Liver (tissue), 9 donors: Measurements from ENCODE around the gene AQP5. TPM values are rescaled to one million over a fixed set of nuclear protein-coding genes. Genes with fewer than 3 reads are reported as not detected.

Experiments
- DNase-seq: peaks from one replicate; pipeline ENCODE4 v3.0.0-alpha.2; 2017; ENCODE audit warnings: low spot score
- H3K27ac ChIP-seq, 2 donors: one replicate each; pipeline ENCODE4 v1.7.0; 2013; ENCODE audit warnings: inconsistent platforms in 2 of 2, low read length in 2 of 2, control low read depth in 1 of 2, low read depth in 1 of 2, mild to moderate bottlenecking in 1 of 2
- H3K27me3 ChIP-seq, 4 donors: one replicate each; pipeline versions ENCODE4 v1.6.1 to v1.7.0; 2013; ENCODE audit warnings: low read length in 3 of 4, inconsistent platforms in 1 of 4, mild to moderate bottlenecking in 1 of 4, moderate library complexity in 1 of 4; ENCODE audit not compliant: control insufficient read depth in 4 of 4, insufficient read depth in 4 of 4
- H3K36me3 ChIP-seq, 4 donors: one replicate each; pipeline versions ENCODE4 v1.6.1 to v1.7.0; 2013; ENCODE audit warnings: low read length in 3 of 4, mild to moderate bottlenecking in 3 of 4, low read depth in 1 of 4, moderate library complexity in 1 of 4; ENCODE audit not compliant: control insufficient read depth in 4 of 4, insufficient read depth in 3 of 4
- H3K4me1 ChIP-seq, 4 donors: one replicate each; pipeline versions ENCODE4 v1.6.1 to v1.7.0; 2013; ENCODE audit warnings: low read length in 3 of 4, mild to moderate bottlenecking in 3 of 4, moderate library complexity in 1 of 4; ENCODE audit not compliant: control insufficient read depth in 4 of 4, insufficient read depth in 4 of 4
- H3K4me3 ChIP-seq, 3 donors: one replicate each; pipeline versions ENCODE4 v1.6.1 to v1.7.0; 2013; ENCODE audit warnings: low read length in 3 of 3, control low read depth in 1 of 3, low read depth in 1 of 3, mild to moderate bottlenecking in 1 of 3
- H3K9ac ChIP-seq, 2 donors: one replicate each; pipeline ENCODE4 v1.7.0; 2013; ENCODE audit warnings: low read length in 2 of 2, mild to moderate bottlenecking in 2 of 2, moderate library complexity in 2 of 2, control low read depth in 1 of 2, low read depth in 1 of 2
- H3K9me3 ChIP-seq, 4 donors: one replicate each; pipeline versions ENCODE4 v1.6.1 to v1.7.0; 2013; ENCODE audit warnings: low read length in 3 of 4; ENCODE audit not compliant: control insufficient read depth in 4 of 4
- CTCF ChIP-seq: fragments of 150-350 bp; IDR thresholded peaks from 2 replicates; pipeline ENCODE4 v1.5.1; 2017; ENCODE audit warnings: improper control_type of control experiment, low read depth, low read length; ENCODE audit not compliant: missing input control
- EGR1 ChIP-seq, 2 donors: IDR thresholded peaks; 2 replicates each; pipeline ENCODE4 v1.6.1; 2016 to 2018; ENCODE audit warnings: antibody characterized with exemption in 2 of 2, low read depth in 2 of 2
- FOXA1 ChIP-seq: IDR thresholded peaks from 2 replicates; pipeline ENCODE4 v1.6.1; 2016; ENCODE audit warnings: antibody characterized with exemption
- GABPA ChIP-seq, 2 donors: IDR thresholded peaks in 1 of 2; conservative IDR thresholded peaks in 1 of 2; 2 replicates each; pipeline ENCODE4 v1.6.1; 2016; ENCODE audit warnings: antibody characterized with exemption in 2 of 2, mild to moderate bottlenecking in 1 of 2, moderate library complexity in 1 of 2
- HNF4A ChIP-seq, 2 donors: conservative IDR thresholded peaks; 2 replicates each; pipeline ENCODE4 v1.6.1; 2016; ENCODE audit warnings: antibody characterized with exemption in 2 of 2, mild to moderate bottlenecking in 2 of 2
- HNF4G ChIP-seq: IDR thresholded peaks from 2 replicates; pipeline ENCODE4 v1.6.1; 2016; ENCODE audit warnings: antibody characterized with exemption
- JUND ChIP-seq, 2 donors: IDR thresholded peaks; 2 replicates each; pipeline ENCODE4 v1.6.1; 2016; ENCODE audit warnings: antibody characterized with exemption in 2 of 2
- MAX ChIP-seq: IDR thresholded peaks from 2 replicates; pipeline ENCODE4 v1.6.1; 2016; ENCODE audit warnings: antibody characterized with exemption
- NR2F2 ChIP-seq: IDR thresholded peaks from 2 replicates; pipeline ENCODE4 v1.6.1; 2016; ENCODE audit warnings: antibody characterized with exemption
- RAD21 ChIP-seq, 2 donors: IDR thresholded peaks; 2 replicates each; pipeline ENCODE4 v1.6.1; 2016; ENCODE audit warnings: antibody characterized with exemption in 2 of 2, mild to moderate bottlenecking in 2 of 2
- REST ChIP-seq: IDR thresholded peaks from 2 replicates; pipeline ENCODE4 v1.6.1; 2016; ENCODE audit warnings: antibody characterized with exemption, mild to moderate bottlenecking
- RXRA ChIP-seq, 2 donors: IDR thresholded peaks; 2 replicates each; pipeline ENCODE4 v1.6.1; 2017 to 2018; ENCODE audit warnings: antibody characterized with exemption in 2 of 2, mild to moderate bottlenecking in 1 of 2
- SP1 ChIP-seq: IDR thresholded peaks from 2 replicates; pipeline ENCODE4 v1.6.1; 2018; ENCODE audit warnings: antibody characterized with exemption, mild to moderate bottlenecking
- TAF1 ChIP-seq: conservative IDR thresholded peaks from 2 replicates; pipeline ENCODE4 v1.6.1; 2016; ENCODE audit warnings: antibody characterized with exemption, mild to moderate bottlenecking
- YY1 ChIP-seq: IDR thresholded peaks from 2 replicates; pipeline ENCODE4 v1.6.1; 2016; ENCODE audit warnings: antibody characterized with exemption, mild to moderate bottlenecking
- WGBS: extraction: QIAGEN DNeasy Blood & Tissue Kit; methylation state at CpG from one replicate; pipeline ENCODE4 v1.1.7; 2013; 5-methylcytosine and 5-hydroxymethylcytosine counted together
- polyA plus RNA-seq, 2 donors: library from polyadenylated mRNA; stranded (reverse) in 1 of 2; unstranded in 1 of 2; fragments of 200-250 nt in 1 of 2; fragments of >200 nt in 1 of 2; fragmentation: Nextera tagmentation in 1 of 2; extraction: Ambion mirVana in 1 of 2; gene quantifications; one replicate each; pipeline versions ENCODE4 v1.2.1 to v1.2.3, GENCODE V29; 2013 to 2015
- total RNA-seq, 2 donors: library from RNA; depleted of rRNA; stranded (reverse); fragments of >200 nt; gene quantifications; one replicate each; pipeline ENCODE4 v1.2.3, GENCODE V29; 2014
- TF ChIP-seq, protein P1 (sequence below): IDR thresholded peaks from 2 replicates; pipeline ENCODE4 v1.6.1; 2016; ENCODE audit warnings: antibody characterized with exemption
- TF ChIP-seq, protein P2 (sequence below): IDR thresholded peaks from 2 replicates; pipeline ENCODE4 v1.6.1; 2016; ENCODE audit warnings: antibody characterized with exemption
- donor health status: healthy.
- donor health status: healthy.
- donor health status: healthy.
- donor health status: healthy.
- donor health status: healthy.

AQP5 gene
- total and polyA plus RNA-seq, 4 donors: not detected

GRCh38 chr12:49979016-49979586 is 17.4 kb downstream of the AQP5 start:
- Histone ChIP-seq H3K4me3 (no peak overlapping the region), H3K27me3 (no peaks in the 10 kb centered on the region), H3K9me3 (no peaks in the 10 kb centered on the region), H3K4me1 (peaks cover 0 to 12% (median 5%) of the 10 kb centered on the region in 4 donors), H3K27ac (no peak overlapping the region), H3K36me3 (no peaks in the 10 kb centered on the region), H3K9ac (no peak overlapping the region)
- no peak for DNase-seq
- WGBS: 93% methylated on average over 10 of the region's 10 CpGs
- TF ChIP-seq SP1 (no peak), YY1 (no peak), GABPA (IDR thresholded peaks at IDR 0.05 in 1 of 2, conservative IDR thresholded peaks at IDR 0.05 in 1 of 2) (no peak), RAD21 (IDR thresholded peaks at IDR 0.05) (no peak), JUND (IDR thresholded peaks at IDR 0.05) (no peak), REST (no peak), RXRA (IDR thresholded peaks at IDR 0.05) (no peak), NR2F2 (no peak), TAF1 (no peak)
- TF ChIP-seq, protein P1, sequence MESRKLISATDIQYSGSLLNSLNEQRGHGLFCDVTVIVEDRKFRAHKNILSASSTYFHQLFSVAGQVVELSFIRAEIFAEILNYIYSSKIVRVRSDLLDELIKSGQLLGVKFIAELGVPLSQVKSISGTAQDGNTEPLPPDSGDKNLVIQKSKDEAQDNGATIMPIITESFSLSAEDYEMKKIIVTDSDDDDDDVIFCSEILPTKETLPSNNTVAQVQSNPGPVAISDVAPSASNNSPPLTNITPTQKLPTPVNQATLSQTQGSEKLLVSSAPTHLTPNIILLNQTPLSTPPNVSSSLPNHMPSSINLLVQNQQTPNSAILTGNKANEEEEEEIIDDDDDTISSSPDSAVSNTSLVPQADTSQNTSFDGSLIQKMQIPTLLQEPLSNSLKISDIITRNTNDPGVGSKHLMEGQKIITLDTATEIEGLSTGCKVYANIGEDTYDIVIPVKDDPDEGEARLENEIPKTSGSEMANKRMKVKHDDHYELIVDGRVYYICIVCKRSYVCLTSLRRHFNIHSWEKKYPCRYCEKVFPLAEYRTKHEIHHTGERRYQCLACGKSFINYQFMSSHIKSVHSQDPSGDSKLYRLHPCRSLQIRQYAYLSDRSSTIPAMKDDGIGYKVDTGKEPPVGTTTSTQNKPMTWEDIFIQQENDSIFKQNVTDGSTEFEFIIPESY: no peak

GRCh38 chr12:49979791-49980190 is 18.1 kb downstream of the AQP5 start:
- Histone ChIP-seq H3K27me3 (no peaks in the 10 kb centered on the region), H3K36me3 (no peaks in the 10 kb centered on the region), H3K9ac (no peak overlapping the region), H3K4me1 (peaks cover 0 to 9% (median 4%) of the 10 kb centered on the region in 4 donors), H3K27ac (no peak overlapping the region), H3K4me3 (no peak overlapping the region), H3K9me3 (no peaks in the 10 kb centered on the region)
- 87% methylated on average over 3 of the region's 3 CpGs for WGBS
- TF ChIP-seq TAF1: no peak
- TF ChIP-seq EGR1 (IDR thresholded peaks at IDR 0.05; ENCODE audit: low read depth in 2 of 2): no peak
- TF ChIP-seq CTCF: no peak
- no peak for TF ChIP-seq FOXA1
- TF ChIP-seq HNF4A (conservative IDR thresholded peaks at IDR 0.05): no peak
- no peak for TF ChIP-seq YY1
- TF ChIP-seq HNF4G: no peak
- TF ChIP-seq, protein P2, sequence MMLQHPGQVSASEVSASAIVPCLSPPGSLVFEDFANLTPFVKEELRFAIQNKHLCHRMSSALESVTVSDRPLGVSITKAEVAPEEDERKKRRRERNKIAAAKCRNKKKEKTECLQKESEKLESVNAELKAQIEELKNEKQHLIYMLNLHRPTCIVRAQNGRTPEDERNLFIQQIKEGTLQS: no peak
- no peak for TF ChIP-seq JUND (IDR thresholded peaks at IDR 0.05)
- TF ChIP-seq GABPA (IDR thresholded peaks at IDR 0.05 in 1 of 2, conservative IDR thresholded peaks at IDR 0.05 in 1 of 2): no peak
- TF ChIP-seq, protein P1: no peak
- no peak for TF ChIP-seq SP1
- TF ChIP-seq MAX: no peak
- TF ChIP-seq RAD21 (IDR thresholded peaks at IDR 0.05): no peak
- no peak for DNase-seq
